Fibroblast of the aortic adventitia (primary cell): ENCODE measurements around the gene CABP1. TPM values are rescaled to one million over a fixed set of nuclear protein-coding genes. Genes with fewer than 3 reads are reported as not detected.
A peak's percentile ranks its signal among the peaks of the same experiment; 100 is the strongest.

ENCODE experiments used
- DNase-seq: peaks from one replicate; pipeline ENCODE4 v3.0.0-alpha.2; 2010; ENCODE audit warnings: low read depth
- H3K4me3 ChIP-seq: 2 replicates; pipeline ENCODE4 v1.5.1; 2011; ENCODE audit warnings: low read depth, mild to moderate bottlenecking, control low read depth, low read length, moderate library complexity
- CTCF ChIP-seq: IDR thresholded peaks from 2 replicates; pipeline ENCODE4 v1.5.1; 2011; ENCODE audit warnings: mild to moderate bottlenecking, low read length, control low read depth, inconsistent platforms; ENCODE audit not compliant: insufficient read depth
- total RNA-seq: library from RNA; depleted of rRNA; stranded (reverse); fragments of >200 nt; gene quantifications from 2 replicates; pipeline ENCODE4 v1.2.3, GENCODE V29; 2012; ENCODE audit warnings: low replicate concordance

The CABP1 gene
- total RNA-seq, 1 donor: 0.54 TPM

GRCh38 chr12:120685522-120685921 lies 45.1 kb downstream of the CABP1 start:
- no peak for DNase-seq
- no peak overlapping the region for H3K4me3 ChIP-seq
- TF ChIP-seq CTCF: no peak

- peak; percentile 97 for DNase-seq
- TF ChIP-seq CTCF: no peak
- H3K4me3 ChIP-seq: peak overlapping the region; percentile 93
These were observed 45.8 kb downstream of the CABP1 start for GRCh38 chr12:120686151-120686689.

GRCh38 chr12:120686690-120687577 lies 46.5 kb downstream of the CABP1 start, which contains the start of gene MLEC:
Gene MLEC (plus strand): TSS chr12:120687149. CDS start chr12:120687297, 148 bp downstream.
- no peak for TF ChIP-seq CTCF
- peak; percentile 98 for DNase-seq
- H3K4me3 ChIP-seq: peak within 1 kb of the TSS; percentile 93

- DNase-seq: peak; percentile 24
- TF ChIP-seq CTCF: no peak
- H3K4me3 ChIP-seq: peak overlapping the region; percentile 80
These were observed 47.3 kb downstream of the CABP1 start for GRCh38 chr12:120687578-120688289.

- TF ChIP-seq CTCF: no peak
- H3K4me3 ChIP-seq: peak overlapping the region; percentile 80
- DNase-seq: peak; percentile 47
These were observed 48.2 kb downstream of the CABP1 start for GRCh38 chr12:120688527-120689071.

GRCh38 chr12:120689397-120690082 lies 49.1 kb downstream of the CABP1 start:
- peak; percentile 2 for TF ChIP-seq CTCF
- peak overlapping the region; percentile 80 for H3K4me3 ChIP-seq
- DNase-seq: no peak
